Endodermal cell (in vitro differentiated cells): ENCODE data around the gene NKX1-2. TPM values are rescaled to one million over a fixed set of nuclear protein-coding genes. Genes with fewer than 3 reads are reported as not detected.

Source experiments
- DNase-seq: peaks from one replicate; pipeline ENCODE4 v3.0.0-alpha.2; 2017
- H3K27ac ChIP-seq: 2 replicates; pipeline ENCODE4 v1.5.1; 2013; ENCODE audit warnings: mild to moderate bottlenecking, low read depth, low read length, moderate library complexity
- H3K27me3 ChIP-seq: 2 replicates; pipeline ENCODE4 v1.6.1; 2013; ENCODE audit warnings: mild to moderate bottlenecking, low read length, moderate library complexity; ENCODE audit not compliant: insufficient read depth, control insufficient read depth, poor library complexity, severe bottlenecking
- H3K36me3 ChIP-seq: 2 replicates; pipeline ENCODE4 v1.7.0; 2013; ENCODE audit warnings: mild to moderate bottlenecking, low read length, moderate library complexity; ENCODE audit not compliant: control insufficient read depth, insufficient read depth
- H3K4me1 ChIP-seq: one replicate; pipeline ENCODE4 v1.7.0; 2013; ENCODE audit warnings: low read length; ENCODE audit not compliant: control insufficient read depth, insufficient read depth
- H3K4me3 ChIP-seq: 2 replicates; pipeline ENCODE4 v1.5.1; 2013; ENCODE audit warnings: mild to moderate bottlenecking, low read length, moderate library complexity
- H3K9ac ChIP-seq: 2 replicates; pipeline ENCODE4 v1.6.1; 2013; ENCODE audit warnings: mild to moderate bottlenecking, low read length, moderate library complexity; ENCODE audit not compliant: poor library complexity, severe bottlenecking; ENCODE audit errors: extremely low read depth
- H3K9me3 ChIP-seq: 2 replicates; pipeline ENCODE4 v1.6.1; 2013; ENCODE audit warnings: mild to moderate bottlenecking, low read length, moderate library complexity; ENCODE audit not compliant: control insufficient read depth
- H3K27ac Mint-ChIP-seq: 2 replicates; pipeline ENCODE4 v1.8.0; 2020; ENCODE audit warnings: mixed read lengths
- H3K27me3 Mint-ChIP-seq: 2 replicates; pipeline ENCODE4 v1.8.0; 2021; ENCODE audit warnings: mild to moderate bottlenecking, mixed read lengths; ENCODE audit not compliant: insufficient read depth
- H3K36me3 Mint-ChIP-seq: 2 replicates; pipeline ENCODE4 v1.8.0; 2020; ENCODE audit warnings: low read depth, mixed read lengths
- H3K4me1 Mint-ChIP-seq: 2 replicates; pipeline ENCODE4 v1.8.0; 2020; ENCODE audit warnings: mixed read lengths
- H3K4me3 Mint-ChIP-seq: 2 replicates; pipeline ENCODE4 v1.8.0; 2020; ENCODE audit warnings: mild to moderate bottlenecking, moderate library complexity, mixed read lengths
- H3K9me3 Mint-ChIP-seq: 2 replicates; pipeline ENCODE4 v1.8.0; 2020; ENCODE audit warnings: mild to moderate bottlenecking, mixed read lengths
- CTCF ChIP-seq: fragments of 200-600 bp; sonication (generic); conservative IDR thresholded peaks from 2 replicates; pipeline ENCODE4 v1.5.0; 2021; ENCODE audit warnings: antibody characterized with exemption, mild to moderate bottlenecking
- WGBS, 2 experiments: methylation state at CpG; one replicate each; pipeline versions ENCODE4 v1.1.5 to v1.1.7; 2013; ENCODE audit warnings: missing lambda C conversion rate in 2 of 2, mixed read lengths in 1 of 2; ENCODE audit not compliant: insufficient coverage in 1 of 2, insufficient read length in 1 of 2; 5-methylcytosine and 5-hydroxymethylcytosine counted together
- total RNA-seq, 2 donors: library from RNA; stranded (reverse); fragmentation: NEBNext Ultra II Directional in 1 of 2; extraction: Animal tissue kit (Norgen Biotek cat#: 25700) in 1 of 2; gene quantifications; 2 replicates in 1 of 2; 3 replicates in 1 of 2; pipeline ENCODE4 v1.2.1, GENCODE V29; 2021

The NKX1-2 gene
- total RNA-seq, 2 donors from 2014 or later: 2.3 to 3.3 TPM

DNA sequence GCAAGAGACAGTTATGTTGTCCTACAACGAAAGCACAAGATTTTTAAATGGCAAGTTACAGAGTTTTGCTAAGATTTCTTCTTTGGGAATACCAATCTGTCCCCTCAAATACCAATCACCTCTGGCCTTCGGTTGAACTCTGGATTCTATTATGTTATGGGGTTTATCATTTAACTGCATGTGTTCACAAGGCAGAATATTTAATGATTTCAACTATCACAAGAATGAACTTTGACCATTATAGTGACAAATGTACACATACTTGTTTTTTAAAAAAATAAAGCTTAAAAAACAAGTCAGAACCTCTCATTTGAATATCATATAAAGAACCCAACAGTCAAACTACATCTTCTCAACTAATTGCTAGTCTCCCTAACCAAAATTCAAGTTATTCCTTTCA is 42.4 kb downstream of the NKX1-2 start:
- no peak overlapping the region for H3K4me3 Mint-ChIP-seq
- no peak overlapping the region for H3K27ac ChIP-seq
- H3K27me3 ChIP-seq: no peaks in the 10 kb centered on the region
- no peak overlapping the region for H3K27ac Mint-ChIP-seq
- no peak overlapping the region for H3K9ac ChIP-seq
- H3K9me3 ChIP-seq: no peaks in the 10 kb centered on the region
- TF ChIP-seq CTCF: no peak
- no peaks in the 10 kb centered on the region for H3K4me1 ChIP-seq
- no peak for DNase-seq
- H3K4me1 Mint-ChIP-seq: peaks cover 8% of the 10 kb centered on the region
- no peaks in the 10 kb centered on the region for H3K9me3 Mint-ChIP-seq
- H3K4me3 ChIP-seq: no peak overlapping the region
- H3K36me3 Mint-ChIP-seq: peaks cover 51% of the 10 kb centered on the region
- H3K36me3 ChIP-seq: peaks cover 81% of the 10 kb centered on the region
- H3K27me3 Mint-ChIP-seq: no peaks in the 10 kb centered on the region
- 86 to 100% methylated on average over 1 of the region's 2 CpGs for WGBS, 2 experiments

DNA sequence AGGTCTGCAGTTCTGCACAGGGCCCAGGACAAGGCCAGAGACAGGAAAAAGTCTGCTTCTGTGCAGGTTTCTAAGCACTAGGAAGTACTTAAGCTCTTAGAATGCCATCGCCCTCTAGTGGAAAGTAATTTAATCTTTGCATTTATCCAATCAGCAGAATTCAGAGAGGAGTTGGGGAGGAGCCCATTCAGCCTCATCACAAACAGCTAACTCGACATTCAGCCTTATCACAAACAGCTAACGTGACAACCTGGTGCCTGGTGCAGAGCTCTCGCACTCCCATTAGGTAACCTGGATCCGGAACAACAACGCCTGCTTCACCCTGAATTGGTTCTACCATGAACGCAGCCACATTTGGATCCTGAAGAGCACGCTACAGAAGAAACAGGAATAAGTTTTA is 46.3 kb downstream of the NKX1-2 start:
- H3K27me3 Mint-ChIP-seq: no peaks in the 10 kb centered on the region
- H3K4me1 ChIP-seq: no peaks in the 10 kb centered on the region

DNA sequence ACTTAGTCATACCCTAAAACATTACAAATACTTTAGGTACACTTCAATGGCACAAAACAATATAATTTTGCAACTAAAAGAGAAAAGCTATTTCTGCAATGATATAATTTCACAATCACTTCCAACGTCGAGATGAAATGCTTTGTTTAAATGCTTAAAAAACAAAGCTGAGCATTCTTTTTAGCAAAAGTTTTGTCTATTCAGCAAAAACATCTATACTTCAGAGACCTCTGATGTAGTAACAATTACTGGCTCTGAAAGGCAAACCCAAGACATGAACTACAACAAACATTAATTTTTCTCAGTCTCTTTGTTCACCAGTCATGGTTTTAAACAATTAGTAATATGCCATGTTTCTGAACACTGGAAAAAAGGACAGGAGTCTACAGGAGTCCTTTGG is 47.6 kb downstream of the NKX1-2 start:
- no peak overlapping the region for H3K4me3 ChIP-seq
- Mint-ChIP-seq H3K27me3 (no peaks in the 10 kb centered on the region), H3K9me3 (no peaks in the 10 kb centered on the region), H3K36me3 (peaks cover 62% of the 10 kb centered on the region), H3K4me3 (no peak overlapping the region), H3K27ac (no peak overlapping the region), H3K4me1 (peaks cover 8% of the 10 kb centered on the region)
- TF ChIP-seq CTCF: no peak
- H3K9me3 ChIP-seq: no peaks in the 10 kb centered on the region
- no peak overlapping the region for H3K9ac ChIP-seq
- no peak for DNase-seq
- H3K27ac ChIP-seq: no peak overlapping the region
- no peaks in the 10 kb centered on the region for H3K4me1 ChIP-seq
- H3K27me3 ChIP-seq: no peaks in the 10 kb centered on the region
- H3K36me3 ChIP-seq: peaks cover 69% of the 10 kb centered on the region
- 93 to 100% methylated on average over 2 of the region's 2 CpGs for WGBS, 2 experiments

More for the DNA sequence above, 46.3 kb downstream of the NKX1-2 start:
- 54 to 62% methylated on average over 7 to 8 of the region's 8 CpGs for WGBS, 2 experiments
- Mint-ChIP-seq H3K4me3 (no peak overlapping the region), H3K4me1 (peaks cover 8% of the 10 kb centered on the region), H3K36me3 (peaks cover 60% of the 10 kb centered on the region), H3K27ac (peak overlapping the region; percentile 84), H3K9me3 (no peaks in the 10 kb centered on the region)
- no peak overlapping the region for H3K27ac ChIP-seq
- H3K27me3 ChIP-seq: no peaks in the 10 kb centered on the region
- H3K4me3 ChIP-seq: no peak overlapping the region
- TF ChIP-seq CTCF: peak; percentile 82
- peaks cover 68% of the 10 kb centered on the region for H3K36me3 ChIP-seq
- peak; percentile 87 for DNase-seq
- H3K9ac ChIP-seq: no peak overlapping the region
- H3K9me3 ChIP-seq: no peaks in the 10 kb centered on the region
